ENCODE data around the gene RIMBP3C.
"Not testable (repeated sequence)": the region's sequence is repeated elsewhere in the genome, so short reads cannot be mapped to it uniquely, and the experiment has no call there.

Gene RIMBP3C

DNA sequence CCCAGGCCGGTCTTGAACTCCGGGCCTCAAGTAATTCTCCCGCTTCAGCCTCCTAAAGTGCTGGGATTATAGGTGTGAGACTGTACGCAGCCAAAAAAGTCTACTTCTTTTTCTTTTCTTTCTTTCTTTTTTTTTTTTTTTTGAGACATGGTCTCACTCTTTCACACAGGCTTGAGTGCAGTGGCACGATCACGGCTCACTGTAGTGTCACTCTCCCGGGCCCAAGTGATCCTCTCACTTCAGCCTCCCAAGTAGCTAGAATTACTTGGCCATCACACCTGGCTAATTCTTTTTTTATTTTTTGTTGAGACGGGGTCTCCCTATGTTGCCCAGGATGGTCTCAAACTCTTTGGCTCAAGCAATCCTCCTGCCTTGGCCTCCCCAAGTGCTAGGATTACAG, 12.7 kb upstream of the RIMBP3C start:
- H3K4me3 ChIP-seq (ENCODE audit: low read length, poor library complexity, severe bottlenecking), result no peak overlapping the region
- no peak overlapping the region for H3K4me2 ChIP-seq (ENCODE audit: low read depth, low read length, poor library complexity, severe bottlenecking)
- TF ChIP-seq, protein P1, sequence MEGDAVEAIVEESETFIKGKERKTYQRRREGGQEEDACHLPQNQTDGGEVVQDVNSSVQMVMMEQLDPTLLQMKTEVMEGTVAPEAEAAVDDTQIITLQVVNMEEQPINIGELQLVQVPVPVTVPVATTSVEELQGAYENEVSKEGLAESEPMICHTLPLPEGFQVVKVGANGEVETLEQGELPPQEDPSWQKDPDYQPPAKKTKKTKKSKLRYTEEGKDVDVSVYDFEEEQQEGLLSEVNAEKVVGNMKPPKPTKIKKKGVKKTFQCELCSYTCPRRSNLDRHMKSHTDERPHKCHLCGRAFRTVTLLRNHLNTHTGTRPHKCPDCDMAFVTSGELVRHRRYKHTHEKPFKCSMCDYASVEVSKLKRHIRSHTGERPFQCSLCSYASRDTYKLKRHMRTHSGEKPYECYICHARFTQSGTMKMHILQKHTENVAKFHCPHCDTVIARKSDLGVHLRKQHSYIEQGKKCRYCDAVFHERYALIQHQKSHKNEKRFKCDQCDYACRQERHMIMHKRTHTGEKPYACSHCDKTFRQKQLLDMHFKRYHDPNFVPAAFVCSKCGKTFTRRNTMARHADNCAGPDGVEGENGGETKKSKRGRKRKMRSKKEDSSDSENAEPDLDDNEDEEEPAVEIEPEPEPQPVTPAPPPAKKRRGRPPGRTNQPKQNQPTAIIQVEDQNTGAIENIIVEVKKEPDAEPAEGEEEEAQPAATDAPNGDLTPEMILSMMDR (conservative IDR thresholded peaks at IDR 0.05; ENCODE audit: low read length), result no peak
- no peak for TF ChIP-seq EZH2phosphoT487 (IDR thresholded peaks at IDR 0.05; ENCODE audit: borderline replicate concordance)

DNA sequence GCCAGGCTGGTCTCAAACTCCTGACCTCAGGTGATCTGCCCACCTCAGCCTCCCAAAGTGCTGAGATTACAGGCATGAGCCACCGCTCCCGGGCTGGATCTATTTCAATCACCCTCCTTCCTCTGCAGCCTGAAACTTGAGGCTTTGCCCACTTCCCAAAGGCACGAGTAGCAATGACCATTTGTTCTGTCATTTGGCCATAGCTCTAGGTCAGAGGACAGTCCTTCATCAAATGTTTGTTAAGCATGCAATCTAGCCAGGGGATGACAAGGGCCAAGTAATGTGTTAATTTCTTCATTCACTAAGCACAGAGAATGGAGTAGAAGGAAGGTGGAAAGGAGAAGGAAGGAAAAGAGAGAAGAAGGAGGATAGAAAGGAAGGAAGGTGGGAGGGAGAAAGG, 9.4 kb upstream of the RIMBP3C start:
- H3K4me3 ChIP-seq (ENCODE audit: low read length, poor library complexity, severe bottlenecking); H2AFZ ChIP-seq (ENCODE audit: low read length); H3K9me2 ChIP-seq (replicated peaks; ENCODE audit: low read depth, low read length); H3K9ac ChIP-seq (ENCODE audit: low read depth, low read length, poor library complexity, severe bottlenecking); H3K79me2 ChIP-seq (ENCODE audit: insufficient read depth, low read length); H3K9me3 ChIP-seq (ENCODE audit: insufficient read depth, low read depth, low read length); H3K36me3 ChIP-seq (ENCODE audit: insufficient read depth, low read length); H3F3A ChIP-seq (ENCODE audit: low read depth); H4K20me1 ChIP-seq (ENCODE audit: insufficient read depth, low read length, poor library complexity, severe bottlenecking); H3K4me1 ChIP-seq (ENCODE audit: insufficient read depth, low read length, poor library complexity, severe bottlenecking); H3K4me2 ChIP-seq (ENCODE audit: low read depth, low read length, poor library complexity, severe bottlenecking); H3K27me3 ChIP-seq (ENCODE audit: insufficient read depth, low read length, poor library complexity, severe bottlenecking): not testable (repeated sequence)

More for the DNA sequence above, 12.7 kb upstream of the RIMBP3C start:
- Histone ChIP-seq H3K4me1 (ENCODE audit: insufficient read depth, low read length, poor library complexity, severe bottlenecking) (peaks cover 3% of the 10 kb centered on the region), H3K79me2 (ENCODE audit: insufficient read depth, low read length) (peaks cover 17% of the 10 kb centered on the region), H3K36me3 (ENCODE audit: insufficient read depth, low read length) (no peaks in the 10 kb centered on the region), H3K9me3 (ENCODE audit: insufficient read depth, low read depth, low read length) (no peaks in the 10 kb centered on the region), H3F3A (ENCODE audit: low read depth) (no peaks in the 10 kb centered on the region), H3K27me3 (ENCODE audit: insufficient read depth, low read length, poor library complexity, severe bottlenecking) (peaks cover 6% of the 10 kb centered on the region), H3K9me2 (replicated peaks; ENCODE audit: low read depth, low read length) (no peaks in the 10 kb centered on the region), H3K9ac (ENCODE audit: low read depth, low read length, poor library complexity, severe bottlenecking) (no peak overlapping the region), H2AFZ (ENCODE audit: low read length) (no peak overlapping the region), H4K20me1 (ENCODE audit: insufficient read depth, low read length, poor library complexity, severe bottlenecking) (peaks cover 12% of the 10 kb centered on the region)

DNA sequence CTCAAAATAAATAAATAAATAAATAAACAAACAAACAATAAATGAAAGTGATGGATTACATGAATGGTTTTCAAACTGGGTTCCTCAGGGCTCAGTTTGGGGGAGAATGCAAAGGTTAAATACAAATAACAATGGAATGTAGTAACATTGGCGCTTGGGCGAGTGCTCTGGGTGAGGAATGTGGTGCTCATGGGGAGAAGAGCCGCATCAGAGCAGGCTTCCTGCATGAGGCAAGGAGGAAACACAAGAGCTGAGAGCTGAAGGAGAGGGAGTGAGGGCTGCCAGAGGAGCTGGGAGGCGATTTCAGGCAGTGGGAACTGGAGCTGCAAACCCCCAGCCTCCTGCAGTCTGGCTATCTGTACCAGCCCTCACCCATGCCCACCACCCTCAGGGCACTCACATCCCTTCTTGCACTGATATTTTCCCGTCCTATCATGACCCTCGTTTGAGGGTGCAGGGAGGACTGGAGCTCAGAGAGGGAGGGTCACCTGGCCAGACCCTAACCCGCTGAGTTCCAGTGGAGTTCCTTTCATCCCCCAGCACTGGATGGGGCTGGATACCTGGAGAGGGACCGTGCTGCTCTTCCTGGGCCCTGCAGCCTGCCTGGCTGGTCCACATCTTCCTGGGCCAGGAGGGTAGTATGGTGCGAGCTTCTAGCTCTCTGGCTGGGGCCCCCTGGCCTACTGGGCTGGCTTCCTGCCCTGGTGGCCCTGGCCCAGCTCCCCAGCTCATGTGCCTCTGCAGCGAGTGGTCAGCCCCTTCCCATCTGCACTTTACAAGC, 8.3 kb upstream of the RIMBP3C start:
- H4K20me1 ChIP-seq (ENCODE audit: insufficient read depth, low read length, poor library complexity, severe bottlenecking); H3K4me2 ChIP-seq (ENCODE audit: low read depth, low read length, poor library complexity, severe bottlenecking); H3K27me3 ChIP-seq (ENCODE audit: insufficient read depth, low read length, poor library complexity, severe bottlenecking); H3K9me2 ChIP-seq (replicated peaks; ENCODE audit: low read depth, low read length); H3K79me2 ChIP-seq (ENCODE audit: insufficient read depth, low read length); H3K9me3 ChIP-seq (ENCODE audit: insufficient read depth, low read depth, low read length); H2AFZ ChIP-seq (ENCODE audit: low read length); H3K36me3 ChIP-seq (ENCODE audit: insufficient read depth, low read length); H3K4me3 ChIP-seq (ENCODE audit: low read length, poor library complexity, severe bottlenecking); H3K4me1 ChIP-seq (ENCODE audit: insufficient read depth, low read length, poor library complexity, severe bottlenecking); H3F3A ChIP-seq (ENCODE audit: low read depth); H3K9ac ChIP-seq (ENCODE audit: low read depth, low read length, poor library complexity, severe bottlenecking): not testable (repeated sequence)

DNA sequence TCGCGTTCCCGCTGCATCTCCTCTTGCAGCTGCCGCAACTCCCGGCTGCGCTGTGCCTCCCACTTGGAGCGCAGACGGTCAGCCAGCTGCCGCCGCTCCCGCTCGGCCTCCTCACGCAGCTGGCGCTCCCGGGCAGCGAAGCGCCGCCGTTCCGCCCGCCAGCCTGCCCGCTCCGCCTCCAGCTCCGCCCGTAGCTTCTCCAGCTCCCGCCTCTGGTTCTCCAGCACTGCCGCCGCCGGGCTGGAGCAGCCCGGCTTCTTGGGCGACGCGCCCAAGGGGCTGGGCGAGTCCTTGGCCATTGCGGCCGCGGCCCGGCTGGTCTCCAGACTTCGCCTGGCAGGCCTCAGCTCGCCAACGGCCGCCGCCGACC, 598 bp downstream of the RIMBP3C start:
- not testable (repeated sequence) for H3K9me3 ChIP-seq (ENCODE audit: insufficient read depth, low read depth, low read length); H3K36me3 ChIP-seq (ENCODE audit: insufficient read depth, low read length); H3K4me2 ChIP-seq (ENCODE audit: low read depth, low read length, poor library complexity, severe bottlenecking); H3K27me3 ChIP-seq (ENCODE audit: insufficient read depth, low read length, poor library complexity, severe bottlenecking); H3K79me2 ChIP-seq (ENCODE audit: insufficient read depth, low read length); H3K9ac ChIP-seq (ENCODE audit: low read depth, low read length, poor library complexity, severe bottlenecking); H2AFZ ChIP-seq (ENCODE audit: low read length); H3K4me1 ChIP-seq (ENCODE audit: insufficient read depth, low read length, poor library complexity, severe bottlenecking); H3F3A ChIP-seq (ENCODE audit: low read depth); H4K20me1 ChIP-seq (ENCODE audit: insufficient read depth, low read length, poor library complexity, severe bottlenecking); H3K9me2 ChIP-seq (replicated peaks; ENCODE audit: low read depth, low read length); H3K4me3 ChIP-seq (ENCODE audit: low read length, poor library complexity, severe bottlenecking)

DNA sequence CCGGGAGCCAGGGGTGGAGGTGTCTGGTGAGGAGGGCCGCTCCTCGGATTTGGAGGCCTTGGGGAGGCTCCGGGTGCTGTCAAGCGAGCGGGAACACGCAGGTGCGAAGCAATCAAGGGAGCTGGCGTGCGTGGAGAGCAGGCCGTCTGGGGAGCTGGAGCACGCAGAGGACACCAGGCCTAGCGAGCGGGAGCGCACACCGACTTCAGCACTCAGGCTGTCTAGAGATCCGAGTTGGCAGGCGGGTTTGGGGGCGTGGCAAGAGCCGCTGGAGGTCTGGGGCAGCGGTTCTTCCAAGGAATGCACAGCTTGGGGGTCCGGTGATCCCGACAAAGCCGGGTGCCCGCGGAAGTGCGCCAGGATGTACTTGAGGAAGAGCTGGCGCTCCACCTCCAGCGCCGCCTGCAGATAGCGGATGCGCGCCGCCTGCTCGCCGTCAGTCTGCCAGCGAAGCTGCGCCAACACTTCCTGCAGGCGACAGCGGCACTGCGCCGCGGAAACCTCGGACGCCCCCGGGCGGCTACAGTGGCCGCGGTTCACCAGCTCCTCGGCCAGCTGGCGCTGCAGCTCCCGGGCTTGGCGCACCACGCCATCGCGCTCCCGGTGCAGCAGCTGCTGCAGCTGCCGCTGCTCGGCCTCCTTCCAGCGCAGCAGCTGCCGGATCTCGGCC, 1.1 kb downstream of the RIMBP3C start:
- H2AFZ ChIP-seq (ENCODE audit: low read length); H3K9me2 ChIP-seq (replicated peaks; ENCODE audit: low read depth, low read length); H3K4me1 ChIP-seq (ENCODE audit: insufficient read depth, low read length, poor library complexity, severe bottlenecking); H3K79me2 ChIP-seq (ENCODE audit: insufficient read depth, low read length); H3K4me3 ChIP-seq (ENCODE audit: low read length, poor library complexity, severe bottlenecking); H3K4me2 ChIP-seq (ENCODE audit: low read depth, low read length, poor library complexity, severe bottlenecking); H3K9ac ChIP-seq (ENCODE audit: low read depth, low read length, poor library complexity, severe bottlenecking); H3K27me3 ChIP-seq (ENCODE audit: insufficient read depth, low read length, poor library complexity, severe bottlenecking); H3K9me3 ChIP-seq (ENCODE audit: insufficient read depth, low read depth, low read length); H3K36me3 ChIP-seq (ENCODE audit: insufficient read depth, low read length); H3F3A ChIP-seq (ENCODE audit: low read depth); H4K20me1 ChIP-seq (ENCODE audit: insufficient read depth, low read length, poor library complexity, severe bottlenecking): not testable (repeated sequence)

DNA sequence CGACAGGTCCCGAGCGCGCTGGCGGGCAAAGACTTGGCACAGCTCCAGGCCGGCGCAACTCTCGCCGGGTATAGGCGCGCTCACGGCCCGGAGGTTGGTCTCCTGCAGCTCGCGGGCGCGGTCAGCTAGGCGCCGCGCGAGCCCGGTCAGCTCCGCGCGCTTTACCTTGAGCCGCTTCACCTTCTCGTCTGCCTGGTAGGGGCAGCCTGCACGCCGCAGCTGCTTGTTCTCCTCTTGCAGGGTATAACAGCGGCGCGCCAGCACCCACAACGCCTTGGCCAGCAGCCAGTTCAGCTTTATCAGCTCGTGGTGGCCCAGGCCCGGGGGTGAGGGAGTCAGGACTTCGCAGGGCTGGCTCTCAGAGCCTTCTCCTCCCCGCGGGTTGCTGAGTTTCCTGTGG, 1.7 kb downstream of the RIMBP3C start:
- not testable (repeated sequence) for H3K4me1 ChIP-seq (ENCODE audit: insufficient read depth, low read length, poor library complexity, severe bottlenecking); H4K20me1 ChIP-seq (ENCODE audit: insufficient read depth, low read length, poor library complexity, severe bottlenecking); H3F3A ChIP-seq (ENCODE audit: low read depth); H3K27me3 ChIP-seq (ENCODE audit: insufficient read depth, low read length, poor library complexity, severe bottlenecking); H2AFZ ChIP-seq (ENCODE audit: low read length); H3K36me3 ChIP-seq (ENCODE audit: insufficient read depth, low read length); H3K9ac ChIP-seq (ENCODE audit: low read depth, low read length, poor library complexity, severe bottlenecking); H3K4me3 ChIP-seq (ENCODE audit: low read length, poor library complexity, severe bottlenecking); H3K9me2 ChIP-seq (replicated peaks; ENCODE audit: low read depth, low read length); H3K79me2 ChIP-seq (ENCODE audit: insufficient read depth, low read length); H3K9me3 ChIP-seq (ENCODE audit: insufficient read depth, low read depth, low read length); H3K4me2 ChIP-seq (ENCODE audit: low read depth, low read length, poor library complexity, severe bottlenecking)

Data from Loucy (cell line).